Activated effector memory CD4-positive, alpha-beta T cell treated with Interleukin-2 at 50 U/mL for 16 hours (primary cell): Measurements from ENCODE around the gene IL31RA.

ENCODE experiments used
- DNase-seq: peaks from one replicate; pipeline ENCODE4 v3.0.0-alpha.2; 2020

Gene IL31RA

DNA sequence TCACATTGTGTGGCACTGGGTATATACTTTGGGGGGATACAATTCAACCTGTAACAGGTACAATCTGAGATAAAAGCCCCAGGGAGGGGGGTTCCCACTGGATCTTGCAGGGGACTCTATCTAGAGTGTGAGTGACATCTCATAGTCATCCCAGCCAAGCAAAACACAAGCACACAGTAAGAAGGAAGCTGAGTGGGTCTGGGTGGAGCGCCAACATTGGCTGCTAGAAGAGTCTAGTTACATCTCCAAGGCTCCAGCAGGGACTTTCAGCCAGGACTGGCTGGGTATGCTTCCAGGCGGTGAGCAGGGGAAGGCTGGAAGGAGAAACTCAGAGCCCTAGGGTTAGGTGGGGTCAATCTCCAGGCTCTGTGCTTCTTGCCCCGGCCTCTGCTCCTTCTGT lies 53.0 kb downstream of the IL31RA start:
- no peak for DNase-seq

DNA sequence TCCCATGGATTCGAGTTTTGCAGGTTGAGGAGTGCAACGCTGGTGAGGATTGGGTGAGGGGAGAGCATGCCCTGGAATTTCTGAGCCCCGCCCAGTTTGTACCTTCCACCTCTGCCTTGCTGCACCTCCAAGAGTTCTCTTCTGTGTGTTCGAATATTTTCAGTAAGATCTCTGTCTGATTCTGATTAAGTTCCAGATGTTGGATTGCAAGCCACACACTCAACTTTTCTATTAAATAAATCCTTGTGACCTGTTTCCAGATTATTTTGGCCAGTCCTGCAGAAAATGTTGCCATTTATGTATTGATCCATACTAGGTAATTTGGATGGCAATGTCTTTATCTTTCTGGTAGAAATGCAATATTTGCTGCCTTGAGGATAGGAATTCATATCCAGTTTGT lies 54.1 kb downstream of the IL31RA start:
- no peak for DNase-seq

DNA sequence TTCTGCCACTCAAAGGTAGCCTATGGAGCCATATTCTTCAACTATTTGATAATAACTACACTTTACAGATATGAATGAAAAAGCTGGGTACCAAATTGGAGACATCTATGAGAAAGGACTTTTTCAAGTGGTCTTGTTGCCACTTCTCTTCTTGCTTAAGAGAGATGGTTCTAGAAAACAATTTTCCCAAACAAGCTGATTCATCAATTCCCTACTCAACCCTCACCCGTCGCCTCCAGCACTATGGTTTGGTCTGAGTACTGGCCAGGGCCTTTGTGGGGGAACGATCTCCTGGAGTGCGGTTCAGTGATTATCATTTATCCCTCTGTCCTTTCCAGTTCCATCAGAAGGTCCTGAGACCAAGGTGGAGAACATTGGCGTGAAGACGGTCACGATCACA lies 56.8 kb downstream of the IL31RA start:
- no peak for DNase-seq

DNA sequence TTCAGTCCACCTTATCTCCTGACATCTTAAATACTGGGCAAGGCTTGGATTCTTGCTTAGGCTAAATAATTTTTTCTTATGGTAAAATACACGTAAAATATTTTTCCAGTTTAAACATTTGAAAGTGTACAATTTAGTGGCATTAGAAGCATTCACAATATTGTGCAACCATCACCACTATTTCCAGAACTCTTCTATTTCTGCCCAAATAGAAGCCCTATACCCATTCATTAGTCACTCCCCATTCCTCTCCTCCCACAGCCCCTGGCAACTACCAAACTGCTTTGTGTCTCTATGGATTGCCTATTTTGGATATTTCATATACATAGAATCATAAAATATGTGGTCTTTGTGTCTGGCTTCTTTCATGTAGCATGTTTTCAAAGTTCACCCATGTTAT lies 57.6 kb downstream of the IL31RA start:
- DNase-seq = no peak

DNA sequence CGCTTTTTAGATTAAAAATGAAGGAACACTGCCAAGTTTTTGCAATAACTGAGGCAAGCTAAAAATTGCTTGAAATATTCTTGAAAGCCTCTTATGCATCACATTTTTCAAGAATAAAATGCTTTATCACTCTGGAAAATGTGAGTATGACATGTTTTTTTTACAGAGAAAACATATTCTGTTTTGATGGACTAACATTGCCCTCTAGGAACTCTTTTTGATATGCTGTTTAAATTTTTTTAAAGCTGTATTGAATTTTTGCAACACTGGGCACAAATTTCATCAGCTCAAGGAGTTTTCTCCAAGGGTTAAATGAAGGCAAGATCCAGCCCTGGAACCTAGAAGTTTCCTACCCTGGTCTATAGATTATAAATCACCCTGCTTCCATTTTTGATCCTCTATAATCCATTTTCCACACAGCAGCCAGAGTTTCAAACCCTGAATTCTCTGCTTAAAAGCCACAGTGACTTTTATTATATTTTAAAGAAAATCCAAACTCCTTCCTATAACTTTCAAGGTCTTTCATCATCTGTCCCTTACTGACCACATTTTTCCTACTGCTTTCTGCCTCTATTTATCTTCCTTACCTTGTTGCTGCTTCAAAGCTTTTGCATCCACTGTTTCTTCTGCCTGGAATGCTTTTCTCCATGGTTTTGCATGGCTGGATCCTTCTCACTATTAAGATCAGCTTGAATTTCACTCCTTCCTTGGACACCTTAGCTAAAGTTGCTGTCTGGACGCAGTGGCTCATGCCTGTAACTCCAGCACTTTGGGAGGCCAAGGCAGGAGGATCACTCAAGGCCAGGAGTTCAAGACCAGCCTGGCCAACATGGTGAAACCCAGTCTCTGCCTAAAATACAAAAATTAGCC lies 60.9 kb downstream of the IL31RA start:
- DNase-seq = no peak

DNA sequence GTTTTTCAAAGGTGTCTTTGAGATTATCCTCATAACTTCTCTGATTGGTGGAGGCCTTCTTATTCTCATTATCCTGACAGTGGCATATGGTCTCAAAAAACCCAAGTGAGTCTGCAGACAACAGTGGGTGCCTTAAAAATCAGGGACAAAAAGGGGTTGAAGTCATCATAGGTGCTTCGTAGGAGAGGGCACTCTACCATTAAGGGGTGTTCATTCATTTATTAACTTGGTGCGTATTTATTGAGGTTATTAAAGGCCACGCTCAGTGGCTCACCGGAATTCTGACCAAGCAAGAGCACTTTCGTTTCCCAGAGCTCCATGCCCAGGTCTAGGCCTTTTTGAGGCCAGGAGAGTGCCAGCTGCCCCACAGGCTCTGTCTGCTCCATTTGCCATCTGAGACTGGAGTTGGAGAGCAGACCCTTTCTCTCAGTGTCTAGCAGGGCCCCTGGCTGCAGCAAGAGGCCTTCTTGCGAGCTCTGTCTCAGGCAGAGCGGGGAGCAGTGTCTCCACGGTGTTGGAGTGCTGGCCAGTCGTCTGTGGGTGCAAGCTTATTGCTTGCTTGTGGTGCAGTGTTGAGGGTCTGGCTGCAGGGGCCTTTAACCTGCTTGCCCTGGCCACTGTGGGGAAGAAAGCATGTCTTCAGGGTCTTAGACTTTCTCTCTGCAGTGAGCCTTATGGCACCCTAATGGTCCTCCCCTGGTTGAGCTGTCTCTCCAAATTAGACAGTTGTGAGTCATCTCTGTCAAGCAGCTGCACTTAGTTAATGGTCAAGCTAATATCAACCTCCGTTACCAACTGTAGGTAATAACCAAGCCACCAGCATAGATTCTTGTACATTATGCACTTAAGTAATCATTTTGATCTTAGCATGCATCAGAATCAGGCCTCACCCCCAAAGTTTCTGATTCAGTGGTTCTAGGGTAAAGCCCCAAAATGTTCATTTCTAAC lies 62.6 kb downstream of the IL31RA start:
- no peak for DNase-seq

DNA sequence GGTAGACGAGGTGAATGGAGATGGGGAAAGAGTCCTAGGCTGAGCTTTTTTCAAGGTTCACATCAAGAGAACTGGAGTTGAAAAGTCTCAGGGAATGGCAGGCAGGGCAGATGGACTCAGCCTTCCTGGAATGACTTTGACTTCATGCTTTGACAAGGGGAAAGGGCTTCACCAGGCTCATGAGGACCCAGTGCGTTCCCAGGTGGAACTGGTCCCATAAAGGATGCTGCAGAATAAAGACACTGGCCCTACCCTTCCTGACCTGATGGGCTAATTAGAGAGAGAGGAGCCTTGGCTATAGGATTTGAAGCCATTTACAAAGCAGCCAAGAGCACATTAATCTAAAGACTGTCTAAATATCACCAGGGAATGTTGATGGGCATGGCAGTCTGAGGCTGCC lies 63.8 kb downstream of the IL31RA start:
- DNase-seq = no peak

DNA sequence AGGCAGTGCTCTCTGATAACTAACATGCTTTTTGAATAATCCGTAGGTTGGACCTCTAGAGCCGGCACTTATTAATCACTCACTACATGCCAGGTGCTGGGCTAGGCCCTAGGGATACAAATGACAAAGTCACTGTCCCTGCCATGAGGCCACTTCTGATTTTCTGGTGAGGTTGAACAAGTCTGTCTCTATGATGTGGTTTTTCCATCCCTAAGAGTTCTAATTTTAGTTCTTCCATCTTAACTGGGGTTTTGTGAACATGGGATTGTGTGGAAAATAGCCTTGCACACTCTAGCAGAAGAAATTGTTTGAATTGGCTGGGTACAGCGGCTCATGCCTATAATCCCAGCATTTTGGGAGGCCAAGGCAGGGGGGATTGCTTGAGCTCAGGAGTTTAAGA lies 64.6 kb downstream of the IL31RA start:
- DNase-seq = no peak

DNA sequence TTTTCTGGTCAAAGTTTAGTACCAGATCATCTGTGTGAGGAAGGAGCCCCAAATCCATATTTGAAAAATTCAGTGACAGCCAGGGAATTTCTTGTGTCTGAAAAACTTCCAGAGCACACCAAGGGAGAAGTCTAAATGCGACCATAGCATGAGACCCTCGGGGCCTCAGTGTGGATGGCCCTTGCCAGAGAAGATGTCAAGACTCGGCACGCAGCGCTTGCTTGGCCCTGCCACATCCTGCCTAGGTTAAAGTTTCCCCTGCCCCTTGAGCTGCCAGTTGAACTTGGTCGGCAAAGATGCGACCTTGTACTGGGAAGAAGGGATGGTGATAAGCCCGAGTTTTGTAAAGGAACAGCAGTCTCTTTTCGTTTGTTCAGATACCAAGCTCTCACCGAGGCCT lies 65.8 kb downstream of the IL31RA start:
- no peak for DNase-seq

DNA sequence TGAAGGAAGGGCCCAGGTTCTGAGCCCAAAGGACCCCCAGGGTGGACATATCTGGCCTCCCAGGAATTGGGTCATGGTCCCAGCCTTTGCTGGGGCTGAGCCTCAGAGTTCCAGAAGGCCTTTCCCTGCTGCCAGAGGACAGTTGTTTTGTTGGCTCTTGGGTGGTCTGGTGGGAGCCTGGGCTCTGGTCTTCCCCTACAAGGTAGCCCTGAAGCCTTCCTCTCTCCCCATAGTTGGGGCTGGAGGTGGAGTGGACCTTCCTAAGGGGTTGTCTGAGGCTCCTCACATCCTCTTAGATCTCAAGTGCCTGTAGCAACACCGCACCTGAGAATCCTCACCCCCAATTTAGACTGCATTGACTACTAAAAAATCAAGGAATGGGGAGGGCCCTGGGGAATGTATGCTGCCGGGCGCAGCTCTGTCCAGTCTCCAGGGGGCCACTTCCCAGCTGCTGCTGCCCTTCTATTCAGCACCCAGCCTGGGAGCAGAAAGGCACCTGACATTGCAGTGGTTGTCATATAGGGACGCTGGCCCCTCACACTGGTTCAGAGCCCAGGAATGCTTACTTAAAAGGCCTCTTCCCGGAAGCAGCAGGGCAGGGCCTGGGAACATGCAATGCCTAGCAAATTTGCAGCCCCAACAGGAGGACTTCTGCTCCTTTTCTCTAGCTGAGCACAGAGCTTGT lies 66.4 kb downstream of the IL31RA start:
- no peak for DNase-seq

DNA sequence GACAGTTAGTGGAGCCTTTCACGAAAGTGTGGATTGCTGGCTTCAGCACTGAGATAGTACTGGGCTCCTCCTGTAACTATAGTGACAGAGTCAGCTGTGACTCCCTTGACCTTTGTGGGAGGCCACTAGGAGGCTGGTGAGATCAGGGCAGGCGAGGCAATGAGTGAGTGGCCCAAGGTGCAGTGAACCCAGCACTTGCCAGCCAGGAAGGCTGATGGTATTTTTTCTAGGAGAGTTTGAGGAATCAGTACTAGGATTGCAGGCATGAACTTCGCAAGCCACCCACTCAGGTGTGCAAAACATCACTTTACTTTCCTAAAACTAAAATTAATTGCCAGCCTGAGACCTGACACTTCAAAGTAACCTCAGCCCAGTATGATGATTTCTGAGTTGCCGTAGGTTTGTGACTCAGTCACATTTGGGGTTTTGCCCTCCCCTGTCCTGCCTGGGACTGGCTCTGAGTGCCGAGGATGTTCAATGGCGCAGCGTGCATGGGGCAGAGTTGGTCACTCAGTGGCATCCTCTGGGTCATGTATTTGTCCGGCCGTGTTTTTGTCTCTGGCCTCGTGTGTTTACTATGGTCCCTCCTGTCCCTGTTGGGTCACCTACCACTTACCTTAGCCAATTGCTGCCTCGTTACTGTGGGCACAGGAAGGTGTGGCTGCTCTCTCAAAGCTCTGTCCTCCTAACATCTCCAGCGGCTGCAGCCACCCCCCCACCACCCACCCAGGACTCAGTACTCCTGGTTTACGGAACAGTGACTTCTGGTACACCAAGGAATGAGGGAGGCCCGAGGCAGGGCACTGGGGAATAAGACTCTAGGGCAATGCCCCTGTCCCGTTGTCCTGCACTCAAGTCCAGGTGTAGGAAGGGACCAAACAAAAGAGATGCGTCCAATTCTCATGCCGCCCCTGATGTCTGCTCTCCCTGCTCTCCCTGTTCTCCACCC lies 67.2 kb downstream of the IL31RA start:
- no peak for DNase-seq

DNA sequence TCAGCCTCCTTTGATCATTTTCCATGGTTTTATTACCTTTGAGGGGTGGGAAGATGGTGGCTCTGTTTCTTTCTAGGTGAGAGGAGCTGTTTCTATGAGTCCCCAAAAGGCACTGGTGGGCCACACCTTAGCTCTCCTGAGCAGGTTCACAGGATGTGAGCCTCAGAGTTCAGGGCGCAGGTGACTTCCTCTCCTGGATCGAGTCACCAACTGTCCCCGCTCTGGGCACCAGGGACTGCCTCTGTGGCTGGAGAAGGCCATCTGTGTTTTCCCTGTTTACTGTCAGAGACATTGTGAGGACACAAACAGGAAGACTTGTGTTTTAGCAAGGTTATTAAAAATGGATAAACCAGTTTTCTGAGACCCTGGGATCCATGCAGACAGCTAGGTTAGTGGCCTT lies 68.5 kb downstream of the IL31RA start:
- no peak for DNase-seq

DNA sequence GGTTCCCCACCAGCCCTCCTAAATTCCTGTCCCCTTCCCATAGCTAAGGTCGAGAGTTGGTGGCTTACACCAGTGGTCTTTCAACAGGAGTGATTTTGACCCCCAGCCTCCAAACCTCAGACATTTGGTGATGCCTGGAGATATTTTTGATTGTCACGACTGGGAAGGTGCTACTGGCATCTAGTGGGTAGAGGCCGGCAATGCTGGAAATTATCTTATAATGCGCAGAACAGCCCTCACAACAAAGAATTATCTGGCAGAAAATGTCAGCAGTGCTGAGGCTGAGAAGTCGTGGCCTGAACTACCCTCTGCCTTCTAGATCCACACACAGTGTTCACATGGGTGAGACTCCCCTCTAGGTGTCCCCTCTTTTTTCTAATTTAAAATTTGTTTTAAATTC lies 69.6 kb downstream of the IL31RA start:
- DNase-seq = no peak

DNA sequence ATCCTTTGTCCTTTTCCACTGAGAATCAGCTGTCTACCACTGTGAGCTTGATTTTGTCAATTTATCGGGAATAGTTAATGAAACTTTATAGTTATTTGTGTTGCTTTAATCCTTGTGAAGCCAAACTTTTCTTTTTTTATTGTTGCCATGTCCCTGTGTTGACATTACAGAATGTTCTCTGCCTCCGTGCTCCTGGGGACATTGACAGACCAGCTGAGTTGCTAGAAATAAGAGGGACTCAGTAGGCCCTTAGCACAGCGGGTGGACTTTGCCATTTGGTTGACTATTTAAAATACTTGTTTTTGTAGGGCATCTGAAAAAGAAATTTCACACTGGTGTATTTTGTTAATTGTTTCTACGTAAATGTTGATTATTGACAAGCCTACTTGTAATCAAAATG lies 70.5 kb downstream of the IL31RA start:
- no peak for DNase-seq

DNA sequence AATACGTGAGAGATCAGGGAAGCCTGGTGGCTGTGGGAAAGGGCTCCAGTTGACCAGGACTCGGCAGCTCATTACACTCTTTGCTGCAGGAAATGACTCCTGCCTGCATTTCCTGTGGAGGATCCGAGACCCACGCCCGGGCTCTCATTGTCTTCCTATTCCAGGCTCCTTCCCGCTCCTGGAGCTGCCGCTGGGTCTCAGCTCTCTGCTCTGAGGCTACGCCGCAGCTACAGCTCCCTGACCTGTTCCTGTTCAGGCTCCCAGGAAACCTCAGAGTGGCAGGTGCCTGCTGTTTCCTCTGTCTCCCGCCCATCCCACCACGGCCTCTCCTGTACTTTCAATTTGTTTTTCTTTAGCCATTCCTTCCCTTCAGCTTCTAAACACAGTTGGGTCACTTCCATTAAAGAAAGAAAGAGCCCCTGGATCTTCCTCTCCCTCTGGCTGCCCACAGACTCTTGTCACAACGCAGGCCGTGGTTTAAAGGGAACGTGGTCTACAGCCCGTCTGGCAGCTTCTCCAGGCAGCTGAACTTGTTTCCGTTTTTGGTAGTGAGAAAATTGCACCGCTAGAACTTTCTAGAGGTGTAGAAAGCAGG lies 72.1 kb downstream of the IL31RA start:
- no peak for DNase-seq

DNA sequence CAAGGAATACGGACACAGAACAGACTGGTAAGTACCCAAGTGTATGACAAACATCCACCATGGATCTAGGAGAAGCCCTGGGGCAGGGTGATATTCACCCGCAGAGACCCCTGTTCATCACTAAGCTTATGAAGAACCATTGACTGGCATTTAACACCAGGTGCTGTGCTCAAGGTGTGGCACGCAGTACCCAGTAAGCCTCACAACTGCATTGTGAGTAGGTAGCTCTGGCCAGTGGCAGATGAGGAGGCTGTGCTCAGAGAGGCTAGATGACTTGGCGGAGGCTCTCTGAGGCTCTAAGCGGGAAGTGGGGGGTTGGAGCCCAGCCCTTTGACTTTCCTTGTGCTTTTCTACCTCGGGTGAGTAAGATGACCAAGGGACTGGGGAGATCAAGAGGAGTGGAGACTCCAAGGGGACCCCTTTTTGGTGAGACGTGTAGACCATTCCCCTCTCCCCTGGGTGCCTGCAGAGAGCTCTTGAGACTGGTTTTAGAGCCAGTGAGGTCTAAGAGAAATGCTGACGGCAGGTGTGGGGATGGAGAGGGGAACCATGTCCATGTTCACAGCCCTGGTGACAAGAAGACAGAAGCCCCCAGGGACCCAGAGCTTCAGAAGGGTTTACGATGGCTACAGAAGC lies 72.8 kb downstream of the IL31RA start:
- DNase-seq = no peak

DNA sequence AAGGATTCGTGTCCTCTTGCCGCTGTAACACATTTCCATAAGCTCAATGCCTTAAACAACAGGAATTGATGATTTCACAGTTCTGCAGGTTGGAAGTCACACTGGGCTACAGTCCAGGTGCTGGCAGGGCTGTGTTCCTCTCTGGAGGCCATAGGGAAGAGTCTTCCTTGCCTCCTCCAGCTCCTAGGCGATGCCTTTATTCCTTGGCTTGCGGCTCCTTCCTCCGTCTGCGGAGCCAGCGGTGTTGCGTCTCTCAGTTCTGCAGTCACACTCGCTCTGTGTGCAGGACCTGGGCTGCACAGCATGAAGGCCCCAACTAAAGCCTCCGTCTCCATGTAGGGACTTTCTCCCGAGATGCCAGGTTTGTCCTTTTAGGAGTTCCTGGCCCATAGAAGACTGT lies 73.6 kb downstream of the IL31RA start:
- DNase-seq = no peak

DNA sequence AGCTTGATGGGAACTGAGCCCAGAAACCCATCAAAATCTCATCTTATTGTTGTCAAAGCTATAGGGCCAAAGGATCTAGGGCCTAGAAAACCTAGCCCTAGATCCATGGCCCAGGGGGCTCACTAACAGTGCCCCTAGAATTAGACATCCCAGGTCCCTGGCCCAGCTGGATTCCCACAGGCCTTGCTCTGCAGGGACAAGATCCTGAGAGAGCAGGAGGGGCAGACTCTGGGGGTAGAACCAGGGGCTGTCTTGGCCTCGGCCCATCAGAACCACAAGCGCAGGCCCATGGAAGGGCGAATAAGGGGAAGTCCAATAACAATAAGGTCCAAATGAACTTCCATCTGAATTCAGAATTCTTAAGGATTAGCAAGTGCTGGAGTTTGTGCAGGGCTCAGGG lies 74.0 kb downstream of the IL31RA start:
- DNase-seq = no peak

DNA sequence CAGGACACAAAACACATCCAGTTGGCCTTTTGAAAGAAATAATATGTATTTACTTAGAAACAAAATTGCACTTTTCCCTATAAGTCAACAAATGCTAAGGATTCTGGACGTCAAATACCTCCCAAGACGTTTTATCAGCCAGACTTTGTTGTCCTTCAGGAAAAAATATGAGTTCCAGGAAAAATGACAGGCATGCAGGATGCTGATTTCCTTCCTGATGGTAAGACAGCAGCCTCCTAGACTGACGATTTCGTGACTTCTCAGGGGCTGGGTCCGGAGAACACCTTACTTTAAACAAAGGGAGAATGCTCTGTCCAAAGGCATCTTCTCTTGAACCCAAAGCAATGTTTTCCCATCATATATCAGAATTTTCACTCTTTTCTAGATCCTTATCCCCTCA lies 74.6 kb downstream of the IL31RA start:
- DNase-seq = no peak

DNA sequence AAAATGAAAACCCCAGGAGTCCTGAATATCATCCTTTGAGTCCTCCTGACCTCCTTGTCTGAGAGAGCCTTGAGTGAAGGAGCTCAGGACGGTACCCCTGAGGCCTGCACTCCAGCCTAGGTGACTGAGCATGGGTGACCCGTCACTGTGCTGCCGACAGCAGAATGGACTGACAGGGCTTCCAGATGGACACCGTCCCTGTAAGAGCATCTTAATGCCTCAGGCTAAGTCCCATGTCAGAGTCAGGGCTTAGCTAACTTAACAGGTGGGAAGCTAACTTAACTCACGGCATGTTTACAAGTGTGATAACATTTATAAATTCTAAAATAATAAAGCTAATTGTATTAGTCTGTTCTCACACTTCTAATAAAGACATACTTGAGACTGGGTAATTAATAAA lies 75.3 kb downstream of the IL31RA start:
- no peak for DNase-seq
